Cardiac fibroblast (primary cell): ENCODE results near the gene UBXN1.
A peak's percentile ranks its signal among the peaks of the same experiment; 100 is the strongest.
"Not testable (repeated sequence)": the region's sequence is repeated elsewhere in the genome, so short reads cannot be mapped to it uniquely, and the experiment has no call there.

Experiments used
- DNase-seq, 2 donors: peaks; one replicate each; pipeline versions ENCODE4 v3.0.0 to v3.0.0-alpha.2; 2010; ENCODE audit warnings: low read depth in 2 of 2
- H3K4me3 ChIP-seq, 2 donors: replicated peaks in 1 of 2; 1 replicate in 1 of 2; 2 replicates in 1 of 2; pipeline ENCODE4 v1.5.1; 2011; ENCODE audit warnings: low read depth in 2 of 2, low read length in 2 of 2, mild to moderate bottlenecking in 2 of 2, moderate library complexity in 1 of 2
- TF ChIP-seq, protein P1 (sequence below): IDR thresholded peaks from one replicate; pipeline ENCODE4 v1.5.1; 2011; ENCODE audit warnings: low read depth, mild to moderate bottlenecking, low read length, inconsistent platforms

The UBXN1 gene

DNA sequence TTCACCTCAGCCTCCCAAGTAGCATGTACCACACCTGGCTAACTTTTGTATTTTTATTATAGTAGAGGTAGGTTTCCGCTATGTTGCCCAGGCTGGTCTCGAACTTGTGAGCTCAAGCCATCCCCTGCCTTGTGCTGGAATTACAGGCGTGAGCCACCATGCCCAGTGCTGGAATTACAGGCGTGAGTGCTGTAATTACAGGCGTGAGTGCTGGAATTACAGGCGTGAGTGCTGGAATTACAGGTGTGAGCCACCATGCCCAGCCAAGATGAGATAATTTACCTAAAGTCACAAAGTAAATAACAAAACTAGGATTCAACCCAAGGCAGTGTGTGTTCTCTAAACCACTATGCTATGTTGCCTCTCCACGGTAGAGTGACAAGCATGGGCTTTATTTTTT is 3.6 kb upstream of the UBXN1 start:
- no peak for DNase-seq
- H3K4me3 ChIP-seq, result no peak overlapping the region
- TF ChIP-seq, protein P1, sequence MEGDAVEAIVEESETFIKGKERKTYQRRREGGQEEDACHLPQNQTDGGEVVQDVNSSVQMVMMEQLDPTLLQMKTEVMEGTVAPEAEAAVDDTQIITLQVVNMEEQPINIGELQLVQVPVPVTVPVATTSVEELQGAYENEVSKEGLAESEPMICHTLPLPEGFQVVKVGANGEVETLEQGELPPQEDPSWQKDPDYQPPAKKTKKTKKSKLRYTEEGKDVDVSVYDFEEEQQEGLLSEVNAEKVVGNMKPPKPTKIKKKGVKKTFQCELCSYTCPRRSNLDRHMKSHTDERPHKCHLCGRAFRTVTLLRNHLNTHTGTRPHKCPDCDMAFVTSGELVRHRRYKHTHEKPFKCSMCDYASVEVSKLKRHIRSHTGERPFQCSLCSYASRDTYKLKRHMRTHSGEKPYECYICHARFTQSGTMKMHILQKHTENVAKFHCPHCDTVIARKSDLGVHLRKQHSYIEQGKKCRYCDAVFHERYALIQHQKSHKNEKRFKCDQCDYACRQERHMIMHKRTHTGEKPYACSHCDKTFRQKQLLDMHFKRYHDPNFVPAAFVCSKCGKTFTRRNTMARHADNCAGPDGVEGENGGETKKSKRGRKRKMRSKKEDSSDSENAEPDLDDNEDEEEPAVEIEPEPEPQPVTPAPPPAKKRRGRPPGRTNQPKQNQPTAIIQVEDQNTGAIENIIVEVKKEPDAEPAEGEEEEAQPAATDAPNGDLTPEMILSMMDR, result no peak

DNA sequence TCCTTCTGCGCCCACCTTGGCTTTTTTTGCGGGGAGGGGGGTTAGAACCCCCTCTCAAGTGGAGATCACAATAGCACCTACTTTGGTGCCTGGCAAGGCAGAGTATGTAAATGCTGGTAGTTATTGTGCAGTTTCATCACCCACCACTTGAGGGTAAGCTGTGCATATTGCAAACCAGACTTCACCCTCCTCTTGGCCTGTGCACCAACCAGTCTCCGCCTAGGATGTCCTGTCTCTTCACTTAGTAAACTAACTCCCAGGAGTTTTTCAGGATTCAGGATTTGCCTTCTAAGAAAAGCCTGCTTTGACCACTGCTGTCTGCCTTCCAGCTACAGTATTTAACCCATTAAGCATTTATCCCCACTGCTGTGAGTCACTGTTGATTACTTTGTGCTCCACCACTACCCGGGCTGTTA is 2.0 kb upstream of the UBXN1 start:
- TF ChIP-seq, protein P1, result peak; percentile 68
- H3K4me3 ChIP-seq, result no peak overlapping the region
- peak; percentile 87 to 92 for DNase-seq

DNA sequence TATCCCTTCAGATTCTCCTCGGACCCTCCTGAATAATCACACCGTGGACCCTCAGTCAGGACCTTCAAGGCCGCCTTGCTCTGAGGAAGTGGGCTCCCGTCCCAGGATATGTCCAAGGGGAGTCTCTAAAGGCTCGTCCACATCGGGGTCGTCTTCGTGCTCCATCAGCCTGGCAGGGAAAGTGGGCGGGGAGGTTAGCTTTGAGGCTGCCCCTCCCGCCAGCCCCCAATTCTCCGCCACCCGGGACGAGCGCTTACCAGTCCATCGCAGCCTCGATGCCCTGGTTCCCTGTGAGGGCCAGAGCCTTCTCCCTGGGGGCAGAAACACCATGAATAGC is 472 bp downstream of the UBXN1 start:
- TF ChIP-seq, protein P1, result no peak
- no peak for DNase-seq
- H3K4me3 ChIP-seq, result peak overlapping the region; percentile 75 to 98

DNA sequence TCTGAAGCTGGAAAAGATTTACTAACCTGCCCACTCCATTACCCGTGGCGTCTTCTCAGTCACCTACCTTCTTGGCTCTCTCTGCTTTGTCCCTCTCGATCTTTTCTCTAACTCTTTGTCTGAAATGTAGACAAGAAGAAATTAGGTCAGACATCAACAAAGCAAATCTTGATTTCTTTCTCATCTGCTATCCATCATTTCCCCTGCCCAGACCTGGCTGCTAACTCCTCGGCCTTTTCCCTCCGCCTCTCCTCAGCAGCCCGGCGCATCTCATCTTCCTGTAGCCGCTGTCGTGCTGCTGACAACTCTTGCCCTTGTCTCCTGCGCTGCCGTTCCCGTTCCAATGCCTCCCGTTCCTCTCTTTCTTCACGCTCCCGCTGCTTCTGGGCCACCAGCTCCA is 1.2 kb downstream of the UBXN1 start:
- TF ChIP-seq, protein P1, result no peak
- peak overlapping the region in 1 of 2 donors; percentile 15 for H3K4me3 ChIP-seq
- DNase-seq, result no peak

DNA sequence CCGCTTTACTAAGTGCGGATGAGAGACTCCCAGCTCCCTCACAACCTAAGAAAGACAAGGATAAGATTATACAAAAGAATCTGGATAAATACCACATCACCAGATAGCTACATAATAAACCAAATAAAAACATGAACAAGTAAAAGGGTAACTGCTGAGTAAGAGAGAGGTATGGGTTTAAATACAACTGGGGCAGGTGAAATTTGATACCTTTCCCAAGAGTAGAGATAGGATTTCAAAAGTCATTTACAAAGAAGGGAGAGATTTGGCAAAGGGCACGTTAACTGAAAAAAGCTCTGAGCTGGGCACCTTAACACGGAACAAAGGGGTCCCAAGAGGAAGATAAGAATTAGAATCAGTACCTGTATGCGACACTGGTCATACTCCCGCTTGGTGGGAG is 1.7 kb downstream of the UBXN1 start:
- TF ChIP-seq, protein P1, result no peak
- DNase-seq, result no peak
- no peak overlapping the region for H3K4me3 ChIP-seq

DNA sequence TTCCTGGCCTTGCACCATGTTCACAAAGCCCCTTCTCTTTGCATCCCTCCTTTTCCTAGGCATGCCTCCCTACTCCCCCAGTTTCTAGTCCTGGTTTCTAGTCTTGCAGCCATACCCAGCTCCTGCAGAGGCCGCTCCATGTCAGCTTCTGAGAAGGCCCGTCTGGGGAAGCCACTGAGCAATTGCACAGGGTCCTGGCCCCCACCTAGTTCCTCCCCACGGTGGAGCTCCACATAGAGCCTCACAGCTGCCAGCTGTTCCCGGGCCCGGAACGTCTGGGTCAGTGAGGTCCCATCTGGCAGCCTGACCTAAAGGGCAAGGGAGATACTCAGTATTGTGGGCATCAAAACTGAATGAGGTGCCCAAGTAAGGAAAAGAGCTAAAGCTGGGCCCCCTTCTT is 2.2 kb downstream of the UBXN1 start:
- H3K4me3 ChIP-seq, result no peak overlapping the region
- DNase-seq, result no peak
- TF ChIP-seq, protein P1, result no peak

DNA sequence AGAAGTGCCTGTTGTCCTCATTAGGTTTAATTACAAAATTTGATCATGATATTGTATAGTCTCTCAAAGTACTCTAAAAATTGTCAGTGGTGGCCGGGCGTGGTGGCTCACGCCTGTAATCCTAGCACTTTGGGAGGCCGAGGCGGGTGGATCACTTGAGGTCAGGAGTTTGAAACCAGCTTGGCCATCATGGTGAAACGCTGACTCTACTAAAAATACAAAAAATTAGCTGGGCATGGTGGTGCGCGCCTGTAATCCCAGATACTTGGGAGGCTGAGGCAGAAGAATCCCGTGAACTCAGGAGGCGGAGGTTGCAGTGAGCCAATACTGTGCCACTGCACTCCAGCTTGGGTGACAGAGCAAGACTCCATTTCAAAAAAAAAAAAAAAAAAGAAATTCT is 3.5 kb downstream of the UBXN1 start:
- not testable (repeated sequence) for DNase-seq, H3K4me3 ChIP-seq

DNA sequence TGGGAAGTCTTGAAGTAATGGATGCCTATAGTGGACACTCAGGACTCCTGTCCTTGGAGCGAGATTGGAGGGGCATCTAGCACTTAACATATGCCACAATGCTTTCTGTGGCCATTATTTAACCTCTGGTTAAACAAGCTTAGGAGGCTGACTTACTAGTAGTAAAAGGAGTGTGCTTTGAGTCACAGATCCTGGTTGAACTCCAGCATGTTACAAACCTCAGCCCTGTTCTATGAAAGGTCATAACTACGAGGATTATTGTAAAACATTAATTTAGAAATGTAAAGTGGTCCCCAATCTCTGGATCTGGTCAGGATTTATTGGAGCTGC is 5.7 kb downstream of the UBXN1 start:
- DNase-seq, result peak in 1 of 2 donors; percentile 11
- H3K4me3 ChIP-seq, result no peak overlapping the region
- TF ChIP-seq, protein P1, result no peak
